SK-N-MC (cell line): ENCODE results near the gene PCDHGA8.
A peak's percentile ranks its signal among the peaks of the same experiment; 100 is the strongest.
"Not testable (repeated sequence)": the region's sequence is repeated elsewhere in the genome, so short reads cannot be mapped to it uniquely, and the experiment has no call there.

Experiments used
- DNase-seq: peaks from one replicate; pipeline ENCODE4 v3.0.0-alpha.2; 2011; ENCODE audit warnings: low read depth, low spot score
- H3K27ac ChIP-seq: fragments of 200-600 bp; sonication (generic); 2 replicates; pipeline ENCODE4 v1.5.1; 2016; ENCODE audit warnings: mixed run types
- H3K36me3 ChIP-seq: fragments of 200-600 bp; sonication (generic); 2 replicates; pipeline ENCODE4 v1.6.1; 2017; ENCODE audit warnings: antibody characterized with exemption, low read length, mixed read lengths; ENCODE audit not compliant: insufficient read depth
- H3K4me3 ChIP-seq: fragments of 200-600 bp; sonication (generic); 2 replicates; pipeline ENCODE4 v1.5.1; 2016
- H3K9ac ChIP-seq: fragments of 200-600 bp; sonication (generic); 2 replicates; pipeline ENCODE4 v1.8.0; 2017; ENCODE audit warnings: mixed run types, mixed read lengths; ENCODE audit not compliant: insufficient read length
- H3K9me3 ChIP-seq: fragments of 200-600 bp; sonication (generic); 2 replicates; pipeline ENCODE4 v1.6.1; 2017; ENCODE audit warnings: low read depth, mild to moderate bottlenecking, antibody characterized with exemption, low read length, moderate library complexity, mixed read lengths
- EZH2 ChIP-seq: fragments of 200-600 bp; sonication (generic); IDR thresholded peaks from one replicate; pipeline ENCODE4 v1.6.1; 2017; ENCODE audit warnings: antibody characterized with exemption
- FOXP2 ChIP-seq: optimal IDR thresholded peaks from 2 replicates; pipeline ENCODE3; 2011; ENCODE audit warnings: mild to moderate bottlenecking, moderate library complexity; ENCODE audit not compliant: insufficient read depth; ENCODE audit errors: extremely low read length, control extremely low read depth
- POLR2AphosphoS5 ChIP-seq: IDR thresholded peaks from 2 replicates; pipeline ENCODE4 v1.6.1; 2012; ENCODE audit warnings: mild to moderate bottlenecking, low read depth, low read length, borderline replicate concordance

Gene PCDHGA8

DNA sequence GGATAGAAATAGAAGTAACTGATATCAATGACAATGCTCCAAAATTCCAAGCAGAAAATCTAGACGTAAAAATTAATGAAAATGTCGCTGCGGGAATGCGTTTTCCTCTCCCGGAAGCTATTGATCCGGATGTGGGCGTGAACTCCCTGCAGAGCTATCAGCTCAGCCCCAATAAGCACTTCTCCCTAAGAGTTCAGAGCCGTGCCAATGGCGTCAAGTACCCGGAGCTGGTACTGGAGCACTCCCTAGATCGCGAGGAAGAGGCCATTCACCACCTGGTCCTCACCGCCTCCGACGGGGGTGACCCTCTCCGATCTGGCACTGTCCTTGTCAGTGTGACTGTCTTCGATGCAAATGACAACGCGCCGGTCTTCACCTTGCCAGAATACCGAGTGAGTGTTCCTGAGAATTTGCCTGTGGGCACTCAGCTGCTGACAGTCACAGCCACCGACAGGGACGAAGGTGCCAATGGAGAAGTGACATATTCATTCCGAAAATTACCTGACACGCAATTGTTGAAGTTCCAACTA lies 21.2 kb downstream of the PCDHGA8 start:
- H3K9ac ChIP-seq: no peak overlapping the region
- H3K27ac ChIP-seq: no peak overlapping the region
- no peak for DNase-seq
- H3K36me3 ChIP-seq: no peaks in the 10 kb centered on the region
- no peak for TF ChIP-seq POLR2AphosphoS5
- TF ChIP-seq EZH2: no peak
- TF ChIP-seq FOXP2: no peak
- H3K9me3 ChIP-seq: no peaks in the 10 kb centered on the region
- H3K4me3 ChIP-seq: no peak overlapping the region

- not testable (repeated sequence) for H3K4me3 ChIP-seq, DNase-seq, H3K9me3 ChIP-seq, H3K36me3 ChIP-seq, H3K27ac ChIP-seq, H3K9ac ChIP-seq
Observed at GRCh38 chr5:141414548-141415274, 22.3 kb downstream of the PCDHGA8 start.

DNA sequence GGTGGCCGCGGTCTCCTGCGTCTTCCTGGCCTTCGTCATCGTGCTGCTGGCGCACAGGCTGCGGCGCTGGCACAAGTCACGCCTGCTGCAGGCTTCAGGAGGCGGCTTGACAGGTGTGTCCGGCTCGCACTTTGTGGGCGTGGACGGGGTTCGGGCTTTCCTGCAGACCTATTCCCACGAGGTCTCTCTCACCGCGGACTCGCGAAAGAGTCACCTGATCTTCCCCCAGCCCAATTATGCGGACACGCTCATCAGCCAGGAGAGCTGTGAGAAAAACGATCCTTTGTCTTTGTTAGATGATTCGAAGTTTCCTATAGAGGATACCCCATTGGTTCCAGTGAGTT lies 22.8 kb downstream of the PCDHGA8 start:
- H3K4me3 ChIP-seq, DNase-seq, H3K9ac ChIP-seq, H3K9me3 ChIP-seq, H3K27ac ChIP-seq, H3K36me3 ChIP-seq: not testable (repeated sequence)

DNA sequence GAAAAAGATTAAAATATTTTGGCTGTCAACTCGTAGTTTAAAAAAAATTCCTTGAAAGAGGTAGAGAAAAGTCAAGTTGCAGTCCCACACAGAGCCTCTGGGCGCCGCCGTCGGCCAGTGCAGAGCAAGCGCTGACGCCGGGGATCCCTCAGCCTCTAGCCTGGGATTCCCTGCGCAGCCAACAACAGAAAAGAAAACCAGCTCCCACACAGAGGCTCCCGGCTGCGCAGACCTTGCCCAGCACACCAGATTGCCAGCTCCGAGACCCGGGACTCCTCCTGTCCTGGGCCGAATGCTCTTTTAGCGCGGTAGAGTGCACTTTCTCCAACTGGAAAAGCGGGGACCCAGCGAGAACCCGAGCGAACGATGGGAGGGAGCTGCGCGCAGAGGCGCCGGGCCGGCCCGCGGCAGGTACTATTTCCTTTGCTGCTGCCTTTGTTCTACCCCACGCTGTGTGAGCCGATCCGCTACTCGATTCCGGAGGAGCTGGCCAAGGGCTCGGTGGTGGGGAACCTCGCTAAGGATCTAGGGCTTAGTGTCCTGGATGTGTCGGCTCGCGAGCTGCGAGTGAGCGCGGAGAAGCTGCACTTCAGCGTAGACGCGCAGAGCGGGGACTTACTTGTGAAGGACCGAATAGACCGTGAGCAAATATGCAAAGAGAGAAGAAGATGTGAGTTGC lies 25.2 kb downstream of the PCDHGA8 start, which contains the start of gene PCDHGB7:
PCDHGB7 (plus strand) TSS at position 184 of the 679 bp plus-strand sequence; CDS start at position 367, 183 bp downstream.
- not testable (repeated sequence) for H3K27ac ChIP-seq, H3K4me3 ChIP-seq, H3K9me3 ChIP-seq, H3K9ac ChIP-seq, H3K36me3 ChIP-seq, DNase-seq

DNA sequence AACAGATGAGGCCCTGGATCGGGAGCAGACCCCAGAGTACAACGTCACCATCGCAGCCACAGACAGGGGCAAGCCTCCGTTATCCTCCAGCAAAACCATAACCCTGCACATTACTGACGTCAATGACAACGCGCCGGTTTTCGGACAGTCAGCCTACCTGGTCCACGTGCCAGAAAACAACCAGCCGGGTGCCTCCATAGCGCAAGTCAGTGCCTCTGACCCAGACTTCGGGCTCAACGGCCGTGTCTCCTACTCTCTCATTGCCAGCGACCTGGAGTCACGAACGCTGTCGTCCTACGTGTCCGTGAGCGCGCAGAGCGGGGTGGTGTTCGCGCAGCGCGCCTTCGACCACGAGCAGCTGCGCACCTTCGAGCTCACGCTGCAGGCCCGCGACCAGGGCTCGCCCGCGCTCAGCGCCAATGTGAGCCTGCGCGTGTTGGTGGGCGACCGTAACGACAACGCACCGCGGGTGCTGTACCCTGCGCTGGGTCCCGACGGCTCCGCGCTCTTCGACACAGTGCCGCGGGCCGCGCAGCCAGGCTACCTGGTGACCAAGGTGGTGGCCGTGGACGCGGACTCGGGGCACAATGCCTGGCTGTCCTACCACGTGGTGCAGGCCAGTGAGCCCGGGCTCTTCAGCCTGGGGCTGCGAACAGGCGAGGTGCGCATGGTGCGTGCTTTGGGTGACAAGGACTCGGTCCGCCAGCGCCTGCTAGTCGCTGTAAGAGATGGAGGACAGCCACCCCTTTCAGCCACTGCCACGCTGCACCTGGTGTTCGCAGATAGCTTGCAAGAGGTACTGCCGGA lies 26.8 kb downstream of the PCDHGA8 start:
- H3K36me3 ChIP-seq: no peaks in the 10 kb centered on the region; the same call in 1 of the 2 replicates
- no peaks in the 10 kb centered on the region; the same call in 1 of the 2 replicates for H3K9me3 ChIP-seq
- H3K4me3 ChIP-seq: no peak overlapping the region
- no peak for TF ChIP-seq POLR2AphosphoS5
- TF ChIP-seq FOXP2: no peak
- no peak for TF ChIP-seq EZH2
- no peak overlapping the region for H3K9ac ChIP-seq
- H3K27ac ChIP-seq: no peak overlapping the region
- no peak for DNase-seq

DNA sequence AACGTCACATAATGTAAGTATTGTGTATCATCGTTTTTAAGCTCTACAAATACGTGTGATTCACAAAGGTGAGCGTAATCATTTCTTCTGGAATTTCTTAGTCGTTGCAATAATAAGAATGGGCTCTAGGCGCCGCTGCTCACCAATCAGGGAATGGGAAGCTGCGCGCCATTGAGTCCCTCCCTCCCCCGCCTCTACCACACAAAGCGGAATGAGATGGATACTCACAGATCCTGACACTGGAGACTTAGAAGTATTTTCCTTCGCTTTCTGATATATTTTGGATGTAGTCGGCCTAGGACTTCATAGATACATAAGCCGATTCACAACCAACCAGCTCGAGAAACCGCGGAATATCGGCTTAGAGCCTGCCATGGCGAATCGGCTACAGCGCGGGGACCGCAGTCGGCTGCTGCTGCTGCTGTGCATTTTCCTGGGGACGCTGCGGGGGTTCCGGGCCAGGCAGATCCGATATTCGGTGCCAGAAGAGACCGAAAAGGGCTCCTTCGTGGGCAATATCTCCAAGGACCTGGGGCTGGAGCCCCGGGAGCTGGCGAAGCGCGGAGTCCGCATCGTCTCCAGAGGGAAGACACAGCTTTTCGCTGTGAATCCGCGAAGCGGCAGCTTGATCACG lies 28.5 kb downstream of the PCDHGA8 start, which contains the start of gene PCDHGA11:
PCDHGA11 (plus strand) TSS at position 197 of the 634 bp plus-strand sequence; CDS start at position 374, 177 bp downstream.
- Histone ChIP-seq H3K9ac (peak within 1 kb of the TSS; percentile 63), H3K4me3 (peak within 1 kb of the TSS; percentile 76), H3K9me3 (no peaks in the 10 kb centered on the region; the same call in 1 of the 2 replicates)

GRCh38 chr5:141421489-141421855 lies 29.0 kb downstream of the PCDHGA8 start:
- peak overlapping the region; percentile 63 for H3K9ac ChIP-seq
- peak overlapping the region; percentile 76 for H3K4me3 ChIP-seq
- H3K36me3 ChIP-seq: peaks cover 6% of the 10 kb centered on the region; the same call in 1 of the 2 replicates
- no peaks in the 10 kb centered on the region; the same call in 1 of the 2 replicates for H3K9me3 ChIP-seq
- TF ChIP-seq POLR2AphosphoS5: no peak
- no peak for TF ChIP-seq FOXP2
- TF ChIP-seq EZH2: no peak
- 0 out of 2 replicates have a peak overlapping the region, but pooled peaks have one; percentile 19 for H3K27ac ChIP-seq
- no peak for DNase-seq

More for the DNA sequence above, 28.5 kb downstream of the PCDHGA8 start, which contains the start of gene PCDHGA11:
- Histone ChIP-seq H3K36me3 (peaks cover 6% of the 10 kb centered on the region; the same call in 1 of the 2 replicates), H3K27ac (0 out of 2 replicates have a peak within 1 kb of the TSS, but pooled peaks have one; percentile 19)
- DNase-seq: peak; percentile 55
- no peak for TF ChIP-seq EZH2
- TF ChIP-seq POLR2AphosphoS5: no peak
- no peak for TF ChIP-seq FOXP2

DNA sequence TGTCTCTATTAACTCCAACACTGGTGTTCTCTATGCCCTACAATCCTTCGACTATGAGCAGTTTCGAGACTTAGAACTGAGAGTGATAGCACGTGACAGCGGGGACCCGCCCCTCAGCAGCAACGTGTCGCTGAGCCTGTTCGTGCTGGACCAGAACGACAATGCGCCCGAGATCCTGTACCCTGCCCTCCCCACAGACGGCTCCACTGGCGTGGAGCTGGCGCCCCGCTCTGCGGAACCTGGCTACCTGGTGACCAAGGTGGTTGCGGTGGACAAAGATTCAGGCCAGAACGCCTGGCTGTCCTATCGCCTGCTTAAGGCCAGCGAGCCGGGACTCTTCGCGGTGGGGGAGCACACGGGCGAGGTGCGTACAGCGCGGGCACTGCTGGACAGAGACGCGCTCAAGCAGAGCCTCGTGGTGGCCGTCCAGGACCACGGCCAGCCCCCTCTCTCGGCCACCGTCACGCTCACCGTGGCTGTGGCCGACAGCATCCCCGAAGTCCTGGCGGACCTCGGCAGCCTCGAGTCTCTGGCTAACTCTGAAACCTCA lies 30.4 kb downstream of the PCDHGA8 start:
- no peak overlapping the region for H3K9ac ChIP-seq
- H3K27ac ChIP-seq: no peak overlapping the region
- TF ChIP-seq EZH2 (no peak), POLR2AphosphoS5 (no peak), FOXP2 (no peak)
- no peak overlapping the region for H3K4me3 ChIP-seq
- DNase-seq: no peak
- peaks cover 12% of the 10 kb centered on the region for H3K36me3 ChIP-seq
- no peaks in the 10 kb centered on the region; the same call in 1 of the 2 replicates for H3K9me3 ChIP-seq
